Skeletal muscle satellite cell (primary cell): Measurements from ENCODE around the gene MFNG.

ENCODE experiments used
- H3K27me3 ChIP-seq: 2 replicates; pipeline ENCODE4 v1.7.0; 2013; ENCODE audit warnings: low read length; ENCODE audit not compliant: control insufficient read depth, insufficient read depth
- H3K36me3 ChIP-seq: 2 replicates; pipeline ENCODE4 v1.7.0; 2013; ENCODE audit warnings: mild to moderate bottlenecking, control low read depth, low read length; ENCODE audit not compliant: insufficient read depth
- H3K4me1 ChIP-seq: 2 replicates; pipeline ENCODE4 v1.7.0; 2013; ENCODE audit warnings: low read length; ENCODE audit not compliant: control insufficient read depth, insufficient read depth
- H3K4me2 ChIP-seq: 2 replicates; pipeline ENCODE4 v1.7.0; 2013; ENCODE audit warnings: mild to moderate bottlenecking, low read length
- H3K4me3 ChIP-seq: 2 replicates; pipeline ENCODE4 v1.7.0; 2013; ENCODE audit warnings: low read length
- H3K9ac ChIP-seq: 2 replicates; pipeline ENCODE4 v1.7.0; 2013; ENCODE audit warnings: mild to moderate bottlenecking, low read depth, low read length, moderate library complexity
- H3K9me3 ChIP-seq: replicated peaks from 2 replicates; pipeline ENCODE4 v1.7.0; 2013; ENCODE audit warnings: mild to moderate bottlenecking, control low read depth, low read length

MFNG gene

DNA sequence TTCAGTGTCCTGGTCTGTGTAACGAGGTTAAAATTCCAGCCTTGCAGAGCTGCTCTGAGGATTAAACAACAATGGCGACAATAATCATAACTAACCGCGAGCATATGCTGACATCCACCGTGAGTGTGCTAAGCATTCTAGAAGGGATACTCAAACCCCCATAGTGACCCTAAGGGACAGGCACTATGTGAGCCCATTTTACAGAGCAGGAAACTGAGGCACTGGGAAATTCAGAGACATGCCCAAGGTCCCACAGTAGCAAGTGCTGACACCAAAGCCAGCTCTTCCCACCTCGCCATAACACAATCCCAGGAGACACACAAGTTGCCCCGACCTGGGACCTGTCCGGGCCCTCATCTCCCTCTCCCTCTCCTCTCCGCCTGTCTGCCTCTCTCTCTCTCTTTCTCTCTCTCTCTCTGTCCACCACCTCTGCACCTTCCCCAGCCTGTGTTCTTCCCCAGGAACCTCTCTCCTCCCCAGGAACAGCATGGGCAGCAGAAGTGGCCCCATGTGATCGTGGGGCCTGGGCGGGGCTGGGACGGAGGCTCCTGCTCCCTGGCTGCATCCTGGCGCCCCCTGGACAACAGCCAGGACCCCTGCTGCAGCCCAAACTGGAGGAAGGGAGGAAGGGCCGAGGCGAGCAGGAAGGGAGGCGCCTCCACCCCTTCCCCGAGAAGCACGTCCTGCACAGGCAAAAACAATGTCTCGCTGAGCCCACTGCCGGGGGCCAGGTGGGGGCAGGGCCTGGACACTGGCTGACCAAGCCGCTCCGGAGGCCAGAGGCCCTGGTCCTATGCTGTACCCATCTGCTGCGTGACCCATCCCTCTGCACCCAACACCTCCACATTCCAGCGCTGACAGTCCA, 14.8 kb upstream of the MFNG start:
- H3K4me3 ChIP-seq, result peak overlapping the region; percentile 30
- peak overlapping the region; percentile 28 for H3K9ac ChIP-seq
- H3K4me1 ChIP-seq, result peaks cover 49% of the 10 kb centered on the region
- H3K36me3 ChIP-seq, result peaks cover 41% of the 10 kb centered on the region
- H3K9me3 ChIP-seq, result no peaks in the 10 kb centered on the region
- peak overlapping the region; percentile 28 for H3K4me2 ChIP-seq
- no peaks in the 10 kb centered on the region for H3K27me3 ChIP-seq

DNA sequence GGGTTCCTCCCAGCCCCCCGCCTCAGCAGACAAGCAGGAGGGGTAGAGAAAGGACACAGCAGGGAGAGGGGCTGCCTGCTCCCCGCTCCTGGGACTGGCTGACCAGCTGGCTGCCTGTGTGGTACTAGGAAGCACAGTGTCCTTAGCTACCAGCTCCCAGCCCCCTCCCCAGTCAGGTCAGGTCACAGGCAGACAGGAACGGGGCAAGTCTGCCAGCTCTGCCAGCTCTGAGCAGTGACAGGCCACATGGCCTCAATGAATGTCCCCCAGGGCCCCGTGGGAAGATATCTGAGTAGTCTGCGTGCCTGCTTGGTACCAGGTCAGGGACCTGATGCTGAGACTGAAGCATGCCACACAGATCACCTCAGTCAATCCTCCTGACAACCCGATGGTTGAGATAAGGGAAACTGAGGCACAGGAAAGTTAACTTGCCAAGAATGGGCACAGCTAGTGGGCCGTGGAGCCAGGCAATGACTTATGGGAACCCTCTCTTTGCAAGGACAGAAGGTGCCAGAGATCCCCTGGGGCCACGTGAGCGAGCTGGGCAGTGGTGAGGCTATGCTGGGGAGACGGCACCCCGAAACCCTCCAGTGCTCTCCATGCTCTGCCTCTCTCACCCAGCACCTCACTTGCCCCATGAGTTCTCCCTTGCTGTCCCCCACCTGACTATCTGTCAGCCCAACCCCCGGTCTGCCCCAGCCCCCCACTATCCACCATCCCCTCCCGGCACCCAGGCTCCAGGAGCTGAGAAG, 13.8 kb upstream of the MFNG start:
- Histone ChIP-seq H3K9me3 (no peaks in the 10 kb centered on the region), H3K4me3 (no peak overlapping the region), H3K36me3 (peaks cover 36% of the 10 kb centered on the region), H3K27me3 (no peaks in the 10 kb centered on the region), H3K9ac (no peak overlapping the region), H3K4me2 (no peak overlapping the region), H3K4me1 (peaks cover 49% of the 10 kb centered on the region)

DNA sequence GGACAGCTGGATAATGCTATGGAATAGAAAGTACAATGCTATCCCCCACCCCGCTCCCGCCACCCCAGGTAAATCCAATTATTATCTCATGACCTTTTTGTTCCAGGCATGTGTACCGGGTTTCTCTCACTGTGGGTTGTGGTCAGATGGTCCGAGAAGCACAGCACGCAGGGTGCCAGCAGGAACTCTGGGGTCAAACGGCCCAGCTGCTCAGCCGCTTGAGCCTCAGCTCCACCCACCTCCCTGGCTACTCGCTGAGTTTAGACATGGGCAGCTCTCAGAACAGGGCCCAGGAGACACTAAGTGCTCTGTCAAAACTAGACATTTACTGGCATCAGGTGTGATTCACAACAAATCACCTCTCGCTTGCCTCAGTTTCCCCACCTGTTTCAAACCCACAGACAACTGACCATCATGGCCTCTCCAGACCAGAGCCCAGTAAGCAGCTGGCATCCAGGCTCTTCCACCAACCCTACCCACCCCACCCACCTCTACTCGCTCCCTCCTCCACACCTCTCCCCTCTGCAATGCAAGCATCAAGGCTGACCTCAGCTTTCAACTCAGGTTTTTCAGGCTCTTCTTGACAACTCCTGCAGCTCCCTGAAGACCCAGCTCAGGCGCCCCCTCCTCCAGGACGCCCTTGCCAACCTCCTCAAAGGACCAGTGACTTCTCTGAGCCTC, 13.0 kb upstream of the MFNG start:
- Histone ChIP-seq H3K4me2 (no peak overlapping the region), H3K4me1 (peaks cover 49% of the 10 kb centered on the region), H3K9me3 (no peaks in the 10 kb centered on the region), H3K9ac (no peak overlapping the region), H3K27me3 (no peaks in the 10 kb centered on the region), H3K4me3 (no peak overlapping the region), H3K36me3 (peaks cover 31% of the 10 kb centered on the region)

DNA sequence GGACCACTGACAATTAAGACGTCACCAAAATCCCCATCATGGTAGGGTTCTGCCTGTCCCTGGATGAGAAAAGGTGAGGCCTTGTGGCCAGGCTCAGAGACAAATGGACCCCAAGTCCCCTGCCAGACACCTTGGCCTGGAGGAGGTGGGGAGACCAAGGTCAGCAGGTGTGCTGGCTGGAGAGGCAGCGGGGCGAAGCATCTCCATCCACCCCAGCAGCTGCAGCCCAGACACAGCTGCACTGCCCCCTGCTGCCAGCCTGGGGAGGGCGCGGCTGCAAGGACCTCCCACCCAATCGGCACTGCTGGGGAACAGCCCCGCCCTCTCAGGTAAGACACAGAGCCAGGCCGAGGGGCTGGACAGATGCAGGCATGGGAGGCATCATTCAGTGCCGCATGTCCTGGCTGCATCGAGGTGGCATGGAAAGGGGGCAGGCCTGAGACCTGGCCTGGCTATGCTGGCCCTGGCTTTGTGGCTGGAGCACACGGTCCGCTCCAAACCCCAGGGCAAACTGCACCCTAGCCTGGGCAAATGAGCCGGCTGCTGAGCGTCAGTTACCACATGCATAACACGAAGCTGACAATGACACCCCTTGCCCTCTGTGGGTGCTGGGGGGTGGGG, 12.2 kb upstream of the MFNG start:
- H3K27me3 ChIP-seq, result no peaks in the 10 kb centered on the region
- H3K4me2 ChIP-seq, result no peak overlapping the region
- no peak overlapping the region for H3K4me3 ChIP-seq
- no peaks in the 10 kb centered on the region for H3K9me3 ChIP-seq
- peaks cover 49% of the 10 kb centered on the region for H3K4me1 ChIP-seq
- H3K9ac ChIP-seq, result no peak overlapping the region
- H3K36me3 ChIP-seq, result peaks cover 27% of the 10 kb centered on the region

DNA sequence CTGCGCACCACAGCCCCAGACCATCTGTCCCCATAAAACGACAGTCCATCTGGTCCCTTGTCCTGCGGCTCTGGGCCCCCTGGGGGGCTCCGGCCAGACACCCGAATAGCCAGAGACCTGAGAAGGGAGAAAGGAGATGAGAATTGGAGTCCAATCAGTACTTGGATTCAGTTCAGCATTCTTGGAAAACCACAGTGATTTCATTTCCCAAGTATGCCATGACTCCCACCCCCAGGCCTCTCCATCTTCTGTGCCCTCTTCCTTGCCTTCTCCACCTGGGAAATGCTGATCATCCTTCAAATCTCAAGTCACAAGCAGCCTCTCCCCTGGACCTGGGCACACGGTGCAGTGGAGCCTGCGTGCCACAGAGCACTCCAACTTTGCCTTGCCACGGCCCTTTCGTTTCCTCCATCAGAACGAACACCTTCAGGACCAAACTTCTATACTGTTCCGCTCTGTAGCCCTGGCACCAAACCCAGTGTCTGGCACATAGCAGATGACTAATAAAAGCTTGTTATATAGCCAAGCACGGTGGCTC, 10.9 kb upstream of the MFNG start:
- H3K36me3 ChIP-seq, result peaks cover 26% of the 10 kb centered on the region
- H3K4me1 ChIP-seq, result peaks cover 46% of the 10 kb centered on the region
- H3K4me3 ChIP-seq, result no peak overlapping the region
- peak overlapping the region; percentile 23 for H3K4me2 ChIP-seq
- no peak overlapping the region for H3K9ac ChIP-seq
- no peaks in the 10 kb centered on the region for H3K9me3 ChIP-seq
- no peaks in the 10 kb centered on the region for H3K27me3 ChIP-seq

DNA sequence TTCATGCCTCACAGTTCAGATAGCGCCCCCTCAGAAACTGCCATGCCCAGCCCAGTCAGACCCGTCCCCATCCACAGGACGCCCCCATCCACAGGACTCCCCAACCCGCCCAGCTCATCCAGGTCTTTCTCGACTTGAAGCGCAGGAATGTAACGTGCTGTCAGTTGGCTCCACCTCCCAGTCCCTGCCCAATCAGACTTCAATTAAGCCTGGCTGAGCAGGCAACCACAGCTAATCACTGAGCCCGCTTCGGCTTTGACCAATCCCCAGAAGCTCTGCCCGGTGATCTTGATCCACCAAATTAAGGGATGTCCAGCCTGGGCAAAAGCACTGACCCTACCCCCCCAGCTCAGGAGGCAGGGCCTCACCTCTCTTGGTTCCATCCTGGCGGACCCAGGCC, 10.5 kb upstream of the MFNG start:
- H3K4me3 ChIP-seq, result no peak overlapping the region
- peaks cover 29% of the 10 kb centered on the region for H3K36me3 ChIP-seq
- H3K9me3 ChIP-seq, result no peaks in the 10 kb centered on the region
- peaks cover 41% of the 10 kb centered on the region for H3K4me1 ChIP-seq
- H3K4me2 ChIP-seq, result peak overlapping the region; percentile 23
- no peak overlapping the region for H3K9ac ChIP-seq
- H3K27me3 ChIP-seq, result no peaks in the 10 kb centered on the region

DNA sequence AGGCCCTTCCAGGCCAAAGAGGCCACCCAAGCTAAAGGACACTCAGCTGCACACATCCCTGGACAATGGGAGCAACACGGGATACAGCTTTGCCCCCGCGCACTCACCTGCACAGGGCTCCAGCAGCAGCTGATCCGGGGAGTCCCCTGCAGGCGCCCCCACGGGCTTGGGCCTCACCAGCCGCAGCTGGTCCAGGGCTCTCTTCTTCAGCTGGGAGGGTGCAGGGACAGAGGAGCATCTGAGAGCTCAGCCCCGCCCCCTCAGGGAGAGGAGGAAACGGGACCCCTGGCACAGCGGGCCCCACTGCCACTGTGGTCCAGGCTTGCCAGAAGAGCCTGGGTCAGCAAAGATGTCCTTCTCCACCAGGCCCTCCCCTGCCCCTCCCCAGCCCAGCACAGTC, 7.8 kb upstream of the MFNG start:
- Histone ChIP-seq H3K9me3 (no peaks in the 10 kb centered on the region), H3K4me2 (no peak overlapping the region), H3K9ac (no peak overlapping the region), H3K4me1 (peaks cover 23% of the 10 kb centered on the region), H3K27me3 (no peaks in the 10 kb centered on the region), H3K36me3 (peaks cover 30% of the 10 kb centered on the region), H3K4me3 (no peak overlapping the region)

DNA sequence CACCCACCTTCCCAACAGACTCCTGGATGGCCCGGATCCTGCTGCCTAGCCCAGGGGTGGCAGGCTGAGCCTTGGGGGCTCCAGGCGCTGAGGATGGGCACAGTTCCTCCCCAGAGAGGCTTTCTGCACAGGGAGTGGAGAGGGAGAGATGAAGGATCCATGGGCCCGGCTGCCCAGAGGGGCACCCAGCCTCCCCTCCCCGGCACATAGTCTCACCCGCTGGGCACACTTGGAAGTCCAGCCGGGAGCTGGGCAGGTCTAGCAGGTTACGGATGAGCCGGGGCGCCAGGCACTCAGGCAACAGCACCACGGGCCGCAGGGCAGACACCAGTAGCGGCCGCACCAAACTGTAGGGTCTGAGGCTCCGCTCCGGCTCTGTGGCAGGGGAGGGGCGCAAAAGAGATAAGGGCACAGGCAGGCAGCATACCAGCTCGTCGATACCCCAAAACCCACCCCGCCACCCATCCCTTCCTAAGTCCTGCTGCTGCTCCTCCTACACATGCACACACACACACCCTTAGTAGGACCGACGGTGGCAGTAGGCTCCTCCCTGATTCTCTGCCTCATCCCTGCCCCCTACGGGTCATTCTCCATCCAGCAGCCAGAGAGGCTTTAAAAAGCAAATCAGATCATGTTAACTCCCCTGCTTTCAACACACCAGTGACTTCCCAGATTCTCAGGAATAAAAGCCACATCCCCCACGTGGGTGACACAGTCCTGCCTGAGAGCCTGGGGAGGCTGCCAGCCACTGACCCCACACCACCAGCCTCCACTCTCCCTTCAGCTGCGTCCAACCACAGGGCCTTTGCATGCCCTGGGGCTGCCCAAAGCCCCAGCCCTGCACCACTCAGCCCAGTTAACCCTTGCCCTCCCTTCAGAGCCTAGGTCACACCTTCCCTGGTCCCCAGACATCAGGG, 6.5 kb upstream of the MFNG start:
- H3K4me2 ChIP-seq, result no peak overlapping the region
- H3K9me3 ChIP-seq, result no peaks in the 10 kb centered on the region
- no peak overlapping the region for H3K9ac ChIP-seq
- no peak overlapping the region for H3K4me3 ChIP-seq
- no peaks in the 10 kb centered on the region for H3K27me3 ChIP-seq
- H3K36me3 ChIP-seq, result peaks cover 22% of the 10 kb centered on the region
- peaks cover 12% of the 10 kb centered on the region for H3K4me1 ChIP-seq

DNA sequence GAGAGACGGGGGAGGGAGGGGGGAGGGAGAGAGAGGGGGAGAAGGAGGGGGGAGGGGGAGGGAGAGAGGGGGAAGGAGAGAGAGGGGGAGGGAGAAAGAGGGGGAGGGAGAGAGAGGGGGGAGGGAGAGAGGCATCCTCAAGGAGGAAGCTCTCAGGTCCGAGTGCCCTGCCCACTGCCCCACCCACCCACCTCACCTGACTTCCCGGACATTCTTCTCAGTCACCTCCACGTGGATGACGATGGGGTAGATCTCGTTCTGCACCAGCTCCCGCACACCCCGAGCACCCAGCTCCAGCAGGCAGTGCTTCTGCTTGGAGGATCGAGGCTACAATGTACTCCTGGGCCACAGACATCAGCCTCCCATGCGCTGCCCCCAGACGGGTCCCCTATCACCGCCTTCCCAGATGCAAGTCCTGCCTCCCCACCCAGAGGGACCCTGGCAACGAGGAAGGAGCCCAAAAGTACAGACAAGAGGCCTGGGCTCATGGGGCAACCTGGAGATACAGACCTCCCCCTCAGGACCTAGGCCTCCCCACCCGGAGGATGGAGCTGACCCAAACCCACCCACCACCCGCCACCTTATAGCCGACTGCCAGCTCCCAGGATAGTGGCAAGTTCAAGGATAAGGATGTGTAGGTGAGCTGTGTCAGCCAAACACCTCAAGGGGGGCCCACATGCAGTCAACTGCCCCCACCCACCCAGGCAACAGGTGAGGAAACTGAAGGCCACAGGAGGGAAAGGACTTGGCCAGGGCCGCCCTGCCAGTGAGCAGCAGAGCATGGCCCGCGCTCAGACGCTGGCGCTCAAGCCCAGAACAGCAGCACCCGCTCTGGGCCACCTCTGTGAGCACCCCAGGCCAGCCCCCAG, 5.6 kb upstream of the MFNG start:
- Histone ChIP-seq H3K9ac (no peak overlapping the region), H3K36me3 (peaks cover 22% of the 10 kb centered on the region), H3K4me2 (no peak overlapping the region), H3K27me3 (no peaks in the 10 kb centered on the region), H3K4me1 (peaks cover 5% of the 10 kb centered on the region), H3K9me3 (no peaks in the 10 kb centered on the region), H3K4me3 (no peak overlapping the region)

DNA sequence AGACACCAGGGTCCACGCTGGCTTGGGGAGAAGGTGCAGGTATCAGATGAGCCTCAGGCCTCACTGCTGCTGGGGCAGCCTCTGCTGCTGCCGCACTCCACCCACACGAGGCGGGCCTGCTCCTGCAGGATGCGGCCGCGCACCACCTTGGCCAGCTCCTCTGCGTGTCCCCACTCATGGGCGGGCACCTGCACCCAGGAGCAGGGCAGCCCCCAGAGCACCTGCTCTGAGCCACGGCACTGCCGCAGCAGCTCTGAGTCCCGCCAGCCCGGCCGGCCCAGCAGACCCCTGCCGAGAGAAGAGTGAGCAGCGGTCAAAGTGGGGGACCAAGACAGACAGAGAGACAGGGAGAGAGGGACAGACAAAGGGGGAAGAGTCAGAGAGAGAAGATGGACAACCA, 4.9 kb upstream of the MFNG start:
- H3K27me3 ChIP-seq, result no peaks in the 10 kb centered on the region
- peaks cover 18% of the 10 kb centered on the region for H3K36me3 ChIP-seq
- no peak overlapping the region for H3K9ac ChIP-seq
- H3K9me3 ChIP-seq, result no peaks in the 10 kb centered on the region
- H3K4me1 ChIP-seq, result peaks cover 7% of the 10 kb centered on the region
- H3K4me2 ChIP-seq, result no peak overlapping the region
- no peak overlapping the region for H3K4me3 ChIP-seq
